ENCODE measurements around the gene PPP1R10.

DNA sequence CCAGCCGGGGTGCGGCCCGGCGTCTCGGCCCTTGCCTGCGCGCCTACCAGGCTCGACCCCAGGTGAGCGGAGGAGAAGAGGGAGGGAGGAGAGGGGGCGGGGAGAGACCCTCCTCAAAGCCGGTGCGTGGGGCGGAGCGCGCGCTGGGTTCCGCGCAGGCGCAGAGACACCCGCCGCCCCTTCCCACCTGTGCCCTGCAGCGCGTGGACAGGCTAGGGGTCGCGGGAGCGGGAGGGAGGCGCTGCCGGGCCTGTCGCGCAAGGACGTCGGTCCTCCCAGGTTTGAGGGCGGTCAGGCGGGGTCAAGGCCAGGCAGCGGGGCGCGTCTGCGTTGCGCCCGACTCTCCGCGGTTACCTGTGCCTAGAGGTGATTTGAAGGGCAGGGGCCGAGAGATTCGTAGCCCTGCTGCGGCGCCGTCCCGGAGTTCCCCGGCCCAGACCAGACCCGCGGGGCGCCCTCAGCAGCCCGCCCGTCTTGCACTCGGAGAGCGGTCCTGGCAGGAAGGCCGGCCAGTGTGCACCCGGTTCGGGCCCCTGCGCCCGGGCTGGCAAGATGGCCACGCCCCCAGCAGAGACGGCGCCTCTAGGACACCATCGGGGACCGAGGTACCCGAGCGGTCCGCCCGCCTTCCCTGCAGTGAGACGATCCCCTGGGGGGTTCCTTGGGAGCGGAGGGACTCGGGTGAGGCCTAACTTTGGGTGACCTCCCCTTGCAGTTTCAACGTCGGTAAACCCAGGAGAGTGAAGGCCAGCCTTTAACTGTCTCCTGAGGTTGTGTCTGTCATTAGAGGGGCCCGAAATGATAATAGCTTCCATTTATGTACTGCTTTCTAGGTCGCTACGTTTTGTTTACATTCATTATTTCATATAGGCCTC is 30.4 kb upstream of the PPP1R10 start:
- TF ChIP-seq, protein P1, sequence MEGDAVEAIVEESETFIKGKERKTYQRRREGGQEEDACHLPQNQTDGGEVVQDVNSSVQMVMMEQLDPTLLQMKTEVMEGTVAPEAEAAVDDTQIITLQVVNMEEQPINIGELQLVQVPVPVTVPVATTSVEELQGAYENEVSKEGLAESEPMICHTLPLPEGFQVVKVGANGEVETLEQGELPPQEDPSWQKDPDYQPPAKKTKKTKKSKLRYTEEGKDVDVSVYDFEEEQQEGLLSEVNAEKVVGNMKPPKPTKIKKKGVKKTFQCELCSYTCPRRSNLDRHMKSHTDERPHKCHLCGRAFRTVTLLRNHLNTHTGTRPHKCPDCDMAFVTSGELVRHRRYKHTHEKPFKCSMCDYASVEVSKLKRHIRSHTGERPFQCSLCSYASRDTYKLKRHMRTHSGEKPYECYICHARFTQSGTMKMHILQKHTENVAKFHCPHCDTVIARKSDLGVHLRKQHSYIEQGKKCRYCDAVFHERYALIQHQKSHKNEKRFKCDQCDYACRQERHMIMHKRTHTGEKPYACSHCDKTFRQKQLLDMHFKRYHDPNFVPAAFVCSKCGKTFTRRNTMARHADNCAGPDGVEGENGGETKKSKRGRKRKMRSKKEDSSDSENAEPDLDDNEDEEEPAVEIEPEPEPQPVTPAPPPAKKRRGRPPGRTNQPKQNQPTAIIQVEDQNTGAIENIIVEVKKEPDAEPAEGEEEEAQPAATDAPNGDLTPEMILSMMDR (conservative IDR thresholded peaks at IDR 0.05; ENCODE audit: low read depth, low read length) = no peak
- no peak for TF ChIP-seq EZH2 (IDR thresholded peaks at IDR 0.05; ENCODE audit: low read length, unreplicated experiment)
- no peak for TF ChIP-seq EZH2phosphoT487 (IDR thresholded peaks at IDR 0.05; ENCODE audit: borderline replicate concordance, low read length)
